Ishikawa (cell line): ENCODE results near the gene GOLGA6B.
"Not testable (repeated sequence)": the region's sequence is repeated elsewhere in the genome, so short reads cannot be mapped to it uniquely, and the experiment has no call there.

Experiments used
- CEBPB ChIP-seq: IDR thresholded peaks from 2 replicates; pipeline ENCODE4 v1.6.1; 2012
- CREB1 ChIP-seq: IDR thresholded peaks from 2 replicates; pipeline ENCODE4 v1.6.1; 2012; ENCODE audit warnings: low read depth
- EGR1 ChIP-seq: IDR thresholded peaks from 2 replicates; pipeline ENCODE4 v1.6.1; 2012
- EP300 ChIP-seq: IDR thresholded peaks from 2 replicates; pipeline ENCODE4 v1.6.1; 2012; ENCODE audit warnings: borderline replicate concordance
- FOXM1 ChIP-seq: IDR thresholded peaks from 2 replicates; pipeline ENCODE4 v1.6.1; 2012; ENCODE audit warnings: low read depth, borderline replicate concordance
- MAX ChIP-seq: IDR thresholded peaks from 2 replicates; pipeline ENCODE4 v1.6.1; 2012
- NFIC ChIP-seq: IDR thresholded peaks from 2 replicates; pipeline ENCODE4 v1.6.1; 2012
- RAD21 ChIP-seq: IDR thresholded peaks from 2 replicates; pipeline ENCODE4 v1.6.1; 2012; ENCODE audit warnings: low read depth
- REST ChIP-seq: IDR thresholded peaks from 2 replicates; pipeline ENCODE4 v1.6.1; 2012; ENCODE audit warnings: low read depth, mild to moderate bottlenecking
- TAF1 ChIP-seq: IDR thresholded peaks from 2 replicates; pipeline ENCODE4 v1.6.1; 2012; ENCODE audit warnings: low read depth, mild to moderate bottlenecking
- TCF12 ChIP-seq: IDR thresholded peaks from 2 replicates; pipeline ENCODE4 v1.6.1; 2012; ENCODE audit warnings: low read depth
- TEAD4 ChIP-seq: IDR thresholded peaks from 2 replicates; pipeline ENCODE4 v1.6.1; 2012
- USF1 ChIP-seq: IDR thresholded peaks from 2 replicates; pipeline ENCODE4 v1.6.1; 2012
- YY1 ChIP-seq: IDR thresholded peaks from 2 replicates; pipeline ENCODE4 v1.6.1; 2012; ENCODE audit warnings: low read depth
- ZBTB7A ChIP-seq: IDR thresholded peaks from 2 replicates; pipeline ENCODE4 v1.6.1; 2012; ENCODE audit warnings: low read depth

The GOLGA6B gene

GRCh38 chr15:72654397-72654796, at the start of gene GOLGA6B:
Gene GOLGA6B (plus strand): TSS chr15:72654697. CDS start chr15:72654738, 41 bp downstream.
- not testable (repeated sequence) for TF ChIP-seq RAD21, MAX, EP300

- no peak for TF ChIP-seq CEBPB
- no peak for TF ChIP-seq YY1
- TF ChIP-seq EGR1: no peak
- TF ChIP-seq CREB1: no peak
- TF ChIP-seq TCF12: no peak
- TF ChIP-seq REST: no peak
- TF ChIP-seq FOXM1: no peak
- TF ChIP-seq TAF1: no peak
- TF ChIP-seq RAD21: no peak
- TF ChIP-seq MAX: no peak
- no peak for TF ChIP-seq EP300
- no peak for TF ChIP-seq TEAD4
- no peak for TF ChIP-seq NFIC
- TF ChIP-seq ZBTB7A: no peak
- no peak for TF ChIP-seq USF1
Measured at GRCh38 chr15:72604794-72605193, 49.7 kb upstream of the GOLGA6B start.

- TF ChIP-seq REST: no peak
- no peak for TF ChIP-seq CREB1
- TF ChIP-seq YY1: no peak
- no peak for TF ChIP-seq USF1
- no peak for TF ChIP-seq RAD21
- TF ChIP-seq TEAD4: no peak
- no peak for TF ChIP-seq TAF1
- no peak for TF ChIP-seq EP300
- no peak for TF ChIP-seq MAX
- TF ChIP-seq EGR1: no peak
- TF ChIP-seq ZBTB7A: no peak
- TF ChIP-seq NFIC: no peak
- no peak for TF ChIP-seq FOXM1
- no peak for TF ChIP-seq TCF12
Measured at GRCh38 chr15:72609862-72610261, 44.6 kb upstream of the GOLGA6B start.

GRCh38 chr15:72614810-72615532, 39.5 kb upstream of the GOLGA6B start:
- TF ChIP-seq FOXM1 (no peak), ZBTB7A (no peak), CEBPB (no peak), MAX (no peak), YY1 (no peak), USF1 (no peak)

- TF ChIP-seq USF1 (no peak), ZBTB7A (no peak), RAD21 (no peak)
Measured at GRCh38 chr15:72616491-72617210, 37.8 kb upstream of the GOLGA6B start.
